Hypothalamus (tissue), 51 donors: ENCODE results near the gene IL32.

Experiments
- DNase-seq, 51 donors: peaks; one replicate each; lab custom pipeline; 2025; lab: John Stamatoyannopoulos, UW

The IL32 gene

GRCh38 chr16:3027489-3027795 is 38.0 kb upstream of the IL32 start:
- no peak for DNase-seq

DNA sequence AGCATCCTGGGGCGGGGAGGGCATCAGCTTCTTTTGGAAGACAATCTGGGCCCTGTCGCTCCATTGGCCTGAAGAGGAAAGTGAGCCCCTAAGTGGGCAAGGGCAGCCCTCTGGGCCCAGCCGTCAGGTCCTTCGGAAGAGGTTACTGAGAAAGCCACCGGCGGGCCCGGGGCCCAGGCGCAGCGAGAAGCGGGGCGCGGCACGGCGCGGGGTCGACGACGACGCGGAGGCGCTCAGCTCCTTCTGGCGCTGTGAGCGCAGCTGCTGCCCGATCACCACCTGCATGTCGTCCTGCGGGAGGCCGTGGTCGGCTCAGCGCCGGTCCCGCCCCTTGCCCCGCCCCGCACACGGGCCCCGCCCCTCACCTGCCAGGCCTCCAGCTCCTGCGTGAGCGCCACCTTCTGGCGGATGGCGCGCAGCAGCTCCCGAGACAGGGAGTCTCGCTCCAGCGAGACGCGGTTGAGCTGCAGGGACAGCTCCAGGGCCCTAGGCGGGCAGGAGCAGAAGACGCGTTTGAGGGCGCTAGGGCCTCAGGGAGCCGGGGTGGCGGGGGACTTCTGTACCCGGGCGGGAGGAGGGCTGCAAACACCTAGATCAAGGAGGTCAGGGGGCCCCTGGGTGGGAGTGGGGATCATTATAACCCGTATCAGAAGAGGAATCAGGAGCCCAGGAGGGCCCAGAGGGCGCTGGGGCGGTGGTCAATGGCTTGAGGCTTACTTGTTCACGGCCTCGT is 37.3 kb upstream of the IL32 start:
- DNase-seq, result peak in 37 of 51 donors; percentile 8 to 77 (median 43)

- DNase-seq, result no peak
Measured at GRCh38 chr16:3028716-3029319, 36.6 kb upstream of the IL32 start.

GRCh38 chr16:3029491-3030221 is 35.8 kb upstream of the IL32 start:
- no peak for DNase-seq

DNA sequence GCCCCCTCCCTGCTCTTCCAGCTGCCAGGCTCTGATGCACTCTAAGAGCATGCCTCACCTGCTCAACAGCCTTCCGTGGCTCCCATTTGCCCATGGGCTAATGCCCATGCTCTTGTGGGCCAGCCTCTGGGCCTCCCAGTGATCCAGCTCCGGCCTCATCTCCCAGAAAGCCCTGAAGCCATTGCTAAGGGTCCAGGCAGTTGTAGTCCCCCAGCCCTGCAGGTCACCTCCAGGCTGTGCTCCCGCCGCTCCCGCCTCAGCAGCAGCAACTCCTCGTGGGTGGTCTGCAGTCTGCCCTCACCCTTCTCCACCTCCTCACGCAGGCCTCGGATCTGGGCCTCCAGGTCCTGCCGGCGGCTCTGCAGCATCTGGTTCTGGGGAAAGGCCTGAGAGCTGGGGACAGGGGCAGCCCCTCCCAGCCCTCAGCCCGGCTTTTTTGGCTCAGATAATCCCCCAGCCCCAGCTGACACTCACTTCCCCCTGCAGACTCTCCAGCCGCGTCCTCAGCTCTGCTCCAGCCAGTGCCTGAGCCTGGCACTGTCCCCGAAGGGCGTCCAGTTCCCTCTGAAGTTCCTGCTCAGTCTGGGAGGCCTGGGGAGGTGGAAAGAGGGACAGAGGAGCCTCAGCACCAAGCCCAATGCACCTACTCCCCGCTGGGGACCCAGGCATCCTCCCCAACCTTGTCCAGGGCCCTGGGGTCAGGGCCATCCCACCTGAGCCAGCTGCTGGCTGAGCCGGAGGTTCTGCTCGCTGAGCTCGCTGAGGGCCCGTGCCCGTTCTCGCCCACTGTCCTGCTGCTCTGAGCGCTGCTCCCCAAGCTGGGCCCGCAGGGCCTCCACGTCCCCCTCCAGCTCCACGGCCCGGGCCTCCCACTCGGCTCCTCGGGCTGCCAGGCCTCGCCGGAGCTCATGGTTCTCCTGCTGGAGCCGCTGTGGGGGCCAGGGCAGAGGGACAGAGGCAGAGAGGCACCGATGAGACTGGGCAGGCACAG is 34.9 kb upstream of the IL32 start:
- no peak for DNase-seq

DNA sequence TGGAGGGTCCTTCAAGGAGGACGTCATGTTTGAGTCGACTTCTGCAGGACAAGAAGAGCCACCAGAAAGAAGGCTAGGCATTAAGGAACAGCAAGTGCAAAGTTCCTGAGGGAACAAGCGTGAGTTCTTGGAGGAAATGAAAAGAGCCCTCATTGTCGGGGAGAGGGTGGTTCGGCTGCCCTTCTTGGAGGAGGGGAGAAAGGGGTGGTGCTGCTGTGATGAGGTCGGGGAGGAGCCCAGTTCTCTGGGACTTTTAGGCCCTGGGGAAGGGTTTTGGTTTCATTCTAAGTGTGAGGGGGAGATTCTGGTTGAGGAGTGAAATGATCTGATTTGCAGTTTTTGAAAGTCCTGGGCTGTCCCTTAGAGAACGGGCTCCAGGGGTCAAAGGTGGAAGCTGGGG is 32.8 kb upstream of the IL32 start:
- no peak for DNase-seq

DNA sequence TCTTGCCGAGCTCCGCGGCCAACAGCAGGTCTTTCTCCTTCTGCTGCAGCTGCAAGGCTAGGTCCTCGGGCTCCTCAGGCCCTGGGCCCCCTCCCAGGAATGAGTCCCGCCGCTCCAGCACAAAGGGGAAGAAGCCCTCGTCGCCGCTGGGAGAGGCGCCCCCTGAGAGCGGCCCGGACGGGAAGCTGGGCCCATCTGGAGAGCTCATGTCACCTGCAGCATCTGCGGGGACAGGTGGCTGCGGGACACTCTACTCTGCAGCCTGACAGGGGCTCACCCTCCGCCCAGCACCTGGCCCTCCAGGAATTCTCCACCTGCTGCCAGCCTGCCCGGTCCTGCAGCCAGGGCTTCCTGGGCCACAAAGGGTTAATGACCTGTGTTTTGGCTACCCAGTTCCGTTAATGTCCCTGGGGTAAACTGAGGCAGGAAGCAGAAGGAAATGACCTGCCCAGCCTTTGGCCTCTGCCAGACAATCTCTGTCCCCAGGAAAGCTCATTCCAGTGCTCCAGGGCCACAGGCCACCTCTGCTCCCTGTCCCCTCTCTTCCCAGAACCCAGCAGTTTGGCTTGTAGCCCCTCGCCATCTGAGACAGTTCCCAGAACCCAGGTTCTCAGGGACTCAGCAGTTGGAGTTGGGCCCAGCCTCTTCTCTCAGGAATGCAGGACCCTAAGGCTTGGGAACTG is 30.0 kb upstream of the IL32 start:
- no peak for DNase-seq

DNA sequence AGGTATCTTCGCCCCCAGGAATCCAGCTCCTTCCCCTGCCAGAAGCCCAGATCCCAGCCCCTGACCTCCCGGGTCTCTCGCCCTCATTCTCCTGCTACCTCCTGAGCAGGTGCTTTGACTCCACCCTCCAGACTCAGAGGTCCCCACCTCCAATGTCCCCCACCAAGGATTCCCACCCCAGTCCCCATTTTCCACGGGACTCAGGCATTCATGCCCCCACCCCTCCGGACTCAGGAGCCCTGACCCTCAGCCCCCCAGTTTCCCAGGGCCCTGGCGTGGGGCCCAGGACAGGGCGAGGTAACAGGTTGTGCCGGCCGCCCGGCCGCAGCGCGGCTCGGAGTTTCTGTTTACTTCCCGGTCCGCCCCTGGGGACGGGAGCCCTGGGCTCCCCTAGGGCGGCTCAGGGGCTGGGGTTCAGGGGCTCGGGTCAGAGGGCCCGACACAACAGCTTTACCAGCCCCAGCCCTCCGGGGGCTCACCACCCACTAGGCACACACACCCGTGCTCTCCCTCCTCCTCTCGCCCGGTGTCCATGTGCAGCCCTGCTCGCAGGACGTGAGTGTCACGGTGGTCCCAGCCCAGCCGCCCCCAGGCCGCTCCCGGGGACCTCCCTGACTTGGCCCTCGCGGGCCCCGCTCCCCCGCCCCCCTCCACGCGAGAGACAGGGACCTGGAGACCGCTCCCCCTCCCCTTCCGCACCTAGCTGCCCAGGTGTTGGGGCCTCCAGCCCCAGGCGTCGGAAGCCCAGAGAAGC is 29.3 kb upstream of the IL32 start:
- DNase-seq, result no peak

DNA sequence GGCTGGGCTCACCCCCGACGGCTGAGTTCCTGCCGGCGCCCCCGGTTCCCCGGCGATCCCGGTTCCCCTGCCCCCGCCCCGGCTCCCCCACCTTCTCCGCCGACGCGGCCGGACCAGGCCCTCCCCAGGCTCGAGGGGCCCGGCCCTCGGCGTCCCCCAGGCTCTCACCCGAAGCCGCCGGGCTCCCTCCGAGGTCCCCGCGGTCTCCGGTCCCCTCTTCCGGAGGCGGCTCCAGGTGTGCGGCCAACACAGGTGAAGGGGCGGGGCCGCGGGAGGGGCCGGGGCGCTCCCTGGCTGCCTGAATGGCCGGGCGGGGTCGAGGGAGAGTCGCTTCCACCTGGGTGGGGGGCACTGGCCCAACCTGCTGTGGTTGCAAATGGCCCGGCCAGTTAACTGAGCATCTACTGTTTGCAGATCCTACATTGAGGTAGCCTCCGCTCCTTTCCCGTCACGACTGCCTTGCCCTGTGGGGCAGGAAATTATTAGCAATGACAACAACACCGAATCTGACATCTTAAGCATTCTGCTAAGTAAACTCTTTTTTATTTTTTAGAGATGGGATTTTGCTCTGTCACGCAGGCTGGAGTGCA is 28.6 kb upstream of the IL32 start, which contains the start of gene BICDL2:
Gene BICDL2, minus strand, starts transcription at position 219 of the 590 bp plus-strand sequence. CDS start 1,448 bp downstream, outside the sequence.
- DNase-seq, result no peak

GRCh38 chr16:3038256-3038655 is 27.2 kb upstream of the IL32 start:
- DNase-seq, result no peak

GRCh38 chr16:3038896-3039295 is 26.5 kb upstream of the IL32 start:
- no peak for DNase-seq

GRCh38 chr16:3042376-3042775 is 23.1 kb upstream of the IL32 start:
- no peak for DNase-seq

DNA sequence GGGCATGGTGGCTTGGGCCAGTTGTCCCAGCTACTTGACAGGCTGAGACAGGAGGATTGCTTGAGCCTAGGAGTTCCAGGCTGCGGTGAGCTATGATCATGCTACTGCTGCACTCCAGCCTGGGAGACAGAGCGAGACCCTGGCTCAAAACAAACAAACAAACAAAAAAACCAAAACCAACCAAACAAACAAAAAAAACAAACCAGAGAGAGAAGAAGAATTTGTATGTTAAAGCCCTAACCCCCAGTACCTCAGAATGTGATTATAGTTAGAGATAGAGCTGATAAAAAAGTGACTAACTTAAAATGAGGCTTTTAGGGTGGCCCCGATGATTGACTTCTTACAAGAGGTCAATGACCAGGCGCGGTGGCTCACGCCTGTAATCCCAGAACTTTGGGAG is 20.7 kb upstream of the IL32 start:
- DNase-seq, result no peak

DNA sequence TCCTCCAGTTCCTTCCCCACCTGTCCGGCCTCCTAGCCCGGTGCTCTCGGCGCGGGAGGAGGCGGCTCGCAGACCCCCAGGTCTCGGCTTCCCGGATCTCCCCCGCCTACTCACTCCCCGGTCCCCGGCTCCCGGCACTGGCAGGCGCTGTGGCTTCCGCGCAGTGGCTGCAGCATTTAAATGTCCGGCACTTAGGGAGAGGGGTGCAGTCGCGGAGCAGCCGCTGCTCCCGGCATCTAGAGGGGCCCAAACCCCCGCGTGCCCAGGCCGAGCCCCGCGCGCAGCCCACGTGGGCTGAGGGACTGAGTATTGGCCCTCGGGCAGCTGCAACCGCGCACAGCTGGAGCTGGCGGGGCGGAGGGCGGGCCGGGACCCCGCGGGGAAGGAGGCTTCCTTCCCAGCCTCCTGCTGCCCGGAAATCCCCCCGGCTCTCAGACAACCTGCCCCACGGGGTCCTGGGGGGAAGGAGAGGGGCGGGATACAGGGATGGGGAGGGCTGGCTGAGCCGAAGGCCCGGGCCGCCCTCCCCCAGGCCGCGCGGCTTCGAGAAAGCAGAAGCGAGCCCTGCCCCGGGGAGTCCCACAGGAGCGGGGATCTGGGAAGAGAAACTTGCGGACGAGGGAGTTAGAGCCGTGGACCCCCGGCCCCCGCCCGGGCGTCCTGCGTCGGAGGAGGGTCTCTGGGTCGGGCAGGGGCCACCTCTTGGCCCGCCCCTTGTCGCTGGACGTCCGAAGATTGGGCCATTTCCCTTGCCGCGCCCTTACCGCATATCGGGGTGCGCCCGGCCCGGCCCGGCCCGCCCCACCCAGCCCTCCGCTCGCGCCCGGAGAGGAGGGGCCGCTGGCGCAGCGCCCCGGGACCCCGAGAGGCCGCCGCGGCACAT is 19.4 kb upstream of the IL32 start, which contains the start of gene MMP25:
Gene MMP25, plus strand, starts transcription at position 804 of the 883 bp plus-strand sequence. CDS start 357 bp downstream, outside the sequence.
- DNase-seq, result peak in 1 of 51 donors; percentile 6

- DNase-seq, result no peak
Measured at GRCh38 chr16:3046641-3047386, 18.6 kb upstream of the IL32 start.

- no peak for DNase-seq
Measured at GRCh38 chr16:3047387-3047720, 18.1 kb upstream of the IL32 start.

DNA sequence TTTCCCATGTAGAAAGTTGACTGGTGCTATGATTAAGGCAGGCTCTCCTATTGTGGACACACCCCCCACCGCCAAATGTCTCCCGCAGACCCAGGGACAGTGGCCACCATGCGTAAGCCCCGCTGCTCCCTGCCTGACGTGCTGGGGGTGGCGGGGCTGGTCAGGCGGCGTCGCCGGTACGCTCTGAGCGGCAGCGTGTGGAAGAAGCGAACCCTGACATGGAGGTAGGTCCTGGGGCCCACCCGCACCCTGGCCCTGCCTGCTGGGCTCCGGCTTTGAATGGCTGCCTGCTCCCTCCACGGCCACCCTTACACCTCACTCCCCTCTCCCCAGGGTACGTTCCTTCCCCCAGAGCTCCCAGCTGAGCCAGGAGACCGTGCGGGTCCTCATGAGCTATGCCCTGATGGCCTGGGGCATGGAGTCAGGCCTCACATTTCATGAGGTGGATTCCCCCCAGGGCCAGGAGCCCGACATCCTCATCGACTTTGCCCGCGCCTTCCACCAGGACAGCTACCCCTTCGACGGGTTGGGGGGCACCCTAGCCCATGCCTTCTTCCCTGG is 15.4 kb upstream of the IL32 start:
- DNase-seq, result no peak
